ENCODE data around the gene AHCYL1. TPM values are rescaled to one million over a fixed set of nuclear protein-coding genes. Genes with fewer than 3 reads are reported as not detected.

Gene AHCYL1
- total and polyA plus RNA-seq, 2 of the 8 experiments (the other 6 are each of a cell fraction or from before 2014, with no cell fraction given): 64.5 to 95.9 TPM

DNA sequence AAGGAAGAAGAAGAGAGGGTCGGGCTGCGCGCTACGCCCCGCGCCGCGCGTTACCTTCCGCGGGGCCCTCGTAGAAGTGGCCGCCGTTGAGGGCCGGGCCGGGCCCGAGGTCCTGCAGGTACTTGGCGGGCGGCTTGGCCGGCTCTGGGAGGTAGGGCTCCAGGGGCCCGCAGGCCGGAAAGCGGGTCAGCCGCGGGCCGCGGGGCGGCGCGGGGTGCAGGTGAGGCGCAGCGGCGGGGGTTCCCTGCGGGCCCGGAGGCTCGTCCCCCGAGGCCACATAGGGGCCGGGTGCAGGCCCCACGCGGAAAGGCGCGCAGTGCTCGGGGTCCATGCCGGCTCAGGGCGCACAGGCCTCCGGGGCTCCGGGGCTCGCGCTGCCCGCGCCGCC is 85.7 kb downstream of the AHCYL1 start:
- H2BK120ac ChIP-seq (replicated peaks; ENCODE audit: low read depth, low read length): no peak overlapping the region
- no peaks in the 10 kb centered on the region for H3K79me1 ChIP-seq (ENCODE audit: low read depth, low read length)
- no peak overlapping the region for H2BK5ac ChIP-seq (ENCODE audit: low read depth, low read length)
- H3K79me2 ChIP-seq (ENCODE audit: control insufficient read depth in 1 of 2, insufficient read depth in 2 of 2, low read length in 2 of 2): no peaks in the 10 kb centered on the region
- H2AK5ac ChIP-seq (ENCODE audit: low read depth, low read length): no peak overlapping the region
- peaks cover 7% of the 10 kb centered on the region; the same call in 1 of the 2 replicates for H3K23me2 ChIP-seq (ENCODE audit: low read depth, low read length)
- no peak overlapping the region for H2BK12ac ChIP-seq (ENCODE audit: low read depth, low read length)
- DNase-seq (ENCODE audit: low read depth in 1 of 2, low spot score in 2 of 2) (peak in 1 of 2 experiments; percentile 71), FAIRE-seq (no peak)
- H4K5ac ChIP-seq (ENCODE audit: insufficient read length, low read depth, low read length): no peak overlapping the region
- no peaks in the 10 kb centered on the region; a peak in 1 of 4 replicates for H3K9me3 ChIP-seq (ENCODE audit: insufficient read depth in 2 of 2, low read depth in 1 of 2, low read length in 1 of 2)
- POLR2A ChIA-PET (ENCODE audit: partially characterized antibody): interaction anchor here (0.9 to 2.6 kb wide), 3 partner anchors 14 to 36 kb away, joined by 3 to 11 read pairs (median 3); partner anchors contain the start of gene STRIP1
- no peak overlapping the region for H4K91ac ChIP-seq (replicated peaks; ENCODE audit: insufficient read length, low read length)
- H3K4me3 ChIP-seq (ENCODE audit: extremely low read depth in 1 of 4, insufficient read depth in 2 of 4, low read depth in 3 of 4, low read length in 4 of 4): peak overlapping the region; percentile 9 to 56 (median 26); a peak in 7 of 8 replicates
- H3K27ac ChIP-seq (ENCODE audit: low read depth, low read length): no peak overlapping the region
- WGBS, 2 experiments (ENCODE audit: extremely low coverage in 1 of 2, insufficient coverage in 1 of 2, insufficient read length in 1 of 2, insufficient replicate concordance in 2 of 2, low coverage in 1 of 2, low lambda C conversion rate in 2 of 2, missing lambda C conversion rate in 1 of 2): 1% methylated on average over 15 of the region's 52 CpGs; no CpG with 5 or more reads in 1 of the 2 experiments
- H3K4me1 ChIP-seq (replicated peaks in 1 of 4; ENCODE audit: control insufficient read depth in 3 of 4, insufficient read depth in 4 of 4, low read length in 3 of 4): peaks cover 3 to 31% (median 15%) of the 10 kb centered on the region in 4 experiments; a peak in 6 of 7 replicates
- CTCF ChIA-PET (ENCODE audit: partially characterized antibody): interaction anchor here (1.0 to 52.4 kb wide), 4 partner anchors 15 to 92 kb away, joined by 3 to 1450 read pairs (median 730); partner anchors contain the start of genes ALX3 and STRIP1
- H2BK20ac ChIP-seq (ENCODE audit: low read length): no peak overlapping the region
- peaks cover 0 to 8% (median 0%) of the 10 kb centered on the region in 4 experiments; a peak in 3 of 8 replicates for H3K36me3 ChIP-seq (ENCODE audit: control insufficient read depth in 2 of 4, insufficient read depth in 4 of 4, low read length in 3 of 4)
- no peak overlapping the region; the same call in 1 of the 2 replicates for H2BK15ac ChIP-seq (ENCODE audit: low read length)
- H3K18ac ChIP-seq (ENCODE audit: extremely low read depth, low read length): no peak overlapping the region
- peak; percentile 86 for TF ChIP-seq KDM4A (IDR thresholded peaks at IDR 0.05; ENCODE audit: low read depth, low read length, severe bottlenecking)
- no peak for TF ChIP-seq MAFK (IDR thresholded peaks at IDR 0.05; ENCODE audit: low read depth, low read length)
- TF ChIP-seq RNF2 (IDR thresholded peaks at IDR 0.05; ENCODE audit: borderline replicate concordance, low read depth, low read length, missing control alignments, poor library complexity, severe bottlenecking): peak; percentile 16
- peak; percentile 22 for TF ChIP-seq CTBP2 (IDR thresholded peaks at IDR 0.05; ENCODE audit: borderline replicate concordance, insufficient read depth, insufficient read length, low read length)
- no peak for TF ChIP-seq NANOG (IDR thresholded peaks at IDR 0.05; ENCODE audit: insufficient read depth, low read depth, low read length, poor library complexity, severe bottlenecking)
- TF ChIP-seq RXRA (IDR thresholded peaks at IDR 0.05; ENCODE audit: insufficient read depth, low read depth, low read length): no peak
- no peak for TF ChIP-seq EP300 (IDR thresholded peaks at IDR 0.05; ENCODE audit: borderline replicate concordance in 1 of 2, low read depth in 2 of 2, low read length in 2 of 2)
- peak; percentile 8; the same call in 1 of the 2 replicates for TF ChIP-seq SUZ12 (IDR thresholded peaks at IDR 0.05; ENCODE audit: low read length)
- no peak for TF ChIP-seq TBP (IDR thresholded peaks at IDR 0.05; ENCODE audit: low read depth, low read length)
- H3K56ac ChIP-seq (replicated peaks; ENCODE audit: insufficient read length, low read depth, low read length): no peak overlapping the region
- peaks cover 7 to 10% of the 10 kb centered on the region in 2 experiments for H4K20me1 ChIP-seq (replicated peaks in 1 of 2; ENCODE audit: control insufficient read depth in 1 of 2, insufficient read depth in 2 of 2, low read length in 2 of 2)
- H3K9ac ChIP-seq (replicated peaks in 1 of 4; ENCODE audit: extremely low read depth in 1 of 4, low read depth in 3 of 4, low read length in 3 of 4): no peak overlapping the region
- no peak overlapping the region for H2AFZ ChIP-seq (ENCODE audit: low read length)
- no peak overlapping the region for H3K4ac ChIP-seq (replicated peaks; ENCODE audit: insufficient read length, low read depth, low read length)
- H4K8ac ChIP-seq (ENCODE audit: extremely low read depth, insufficient read depth, low read length): no peak overlapping the region
- H3K4me2 ChIP-seq (ENCODE audit: insufficient read depth in 1 of 2, low read depth in 2 of 2, low read length in 2 of 2): peak overlapping the region; percentile 62 to 71
- peaks cover 66 to 96% (median 82%) of the 10 kb centered on the region in 4 experiments for H3K27me3 ChIP-seq (replicated peaks in 1 of 4; ENCODE audit: control insufficient read depth in 3 of 4, extremely low read depth in 1 of 4, insufficient read depth in 3 of 4, low read length in 3 of 4)
- H3K23ac ChIP-seq (ENCODE audit: insufficient read length): no peak overlapping the region
- no peak overlapping the region for H3K14ac ChIP-seq (ENCODE audit: insufficient read length)

Measured in H1 (cell line).